Erythroblast (primary cell): Measurements from ENCODE around the gene MUC20.
"Not testable (repeated sequence)": the region's sequence is repeated elsewhere in the genome, so short reads cannot be mapped to it uniquely, and the experiment has no call there.

ENCODE experiments used
- DNase-seq, 2 experiments: peaks; one replicate each; lab custom pipeline; 2025; lab: John Stamatoyannopoulos, UW
- GATA1 ChIP-seq: IDR thresholded peaks from 2 replicates; pipeline ENCODE4 v1.6.1; 2011; ENCODE audit warnings: low read depth, mild to moderate bottlenecking, control low read depth, low read length, moderate library complexity
- POLR2A ChIP-seq: IDR thresholded peaks from 2 replicates; pipeline ENCODE4 v1.6.1; 2011; ENCODE audit warnings: mild to moderate bottlenecking, low read length

Gene MUC20

DNA sequence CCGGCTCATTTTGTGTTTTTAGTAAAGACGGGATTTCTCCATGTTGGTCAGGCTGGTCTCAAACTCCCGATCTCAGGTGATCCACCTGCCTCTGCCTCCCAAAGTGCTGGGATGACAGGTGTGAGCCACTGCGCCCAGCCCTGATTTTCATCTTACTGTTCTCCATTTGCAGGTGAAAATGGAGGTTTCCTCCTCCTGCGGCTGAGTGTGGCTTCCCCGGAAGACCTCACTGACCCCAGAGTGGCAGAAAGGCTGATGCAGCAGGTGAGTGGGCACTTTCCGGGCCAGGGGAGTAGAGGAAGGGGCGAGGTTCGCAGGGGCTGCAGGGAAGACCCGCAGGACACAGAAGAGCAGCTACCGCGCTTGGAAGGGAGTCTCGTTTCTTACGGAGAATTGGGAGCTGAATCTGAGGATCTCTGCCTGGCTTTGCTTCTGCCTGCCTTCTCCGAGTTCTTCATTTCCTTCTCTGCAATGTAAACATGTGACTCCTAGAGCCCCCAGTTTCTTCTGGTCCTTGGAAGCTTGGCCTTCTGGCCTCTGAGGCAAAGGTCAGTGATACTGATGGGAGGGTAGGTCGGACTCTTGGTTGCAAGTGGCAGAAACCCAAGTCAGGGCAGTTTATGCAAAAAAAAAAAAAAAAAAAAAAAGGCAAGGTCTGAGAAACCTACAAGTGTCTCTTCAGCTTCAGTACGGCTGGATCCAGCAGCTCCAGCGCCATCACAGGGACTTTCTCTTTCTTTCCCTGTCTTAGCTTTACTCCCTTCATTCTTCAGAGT is 8.9 kb downstream of the MUC20 start:
- DNase-seq = no peak
- TF ChIP-seq GATA1 = no peak
- no peak for TF ChIP-seq POLR2A

DNA sequence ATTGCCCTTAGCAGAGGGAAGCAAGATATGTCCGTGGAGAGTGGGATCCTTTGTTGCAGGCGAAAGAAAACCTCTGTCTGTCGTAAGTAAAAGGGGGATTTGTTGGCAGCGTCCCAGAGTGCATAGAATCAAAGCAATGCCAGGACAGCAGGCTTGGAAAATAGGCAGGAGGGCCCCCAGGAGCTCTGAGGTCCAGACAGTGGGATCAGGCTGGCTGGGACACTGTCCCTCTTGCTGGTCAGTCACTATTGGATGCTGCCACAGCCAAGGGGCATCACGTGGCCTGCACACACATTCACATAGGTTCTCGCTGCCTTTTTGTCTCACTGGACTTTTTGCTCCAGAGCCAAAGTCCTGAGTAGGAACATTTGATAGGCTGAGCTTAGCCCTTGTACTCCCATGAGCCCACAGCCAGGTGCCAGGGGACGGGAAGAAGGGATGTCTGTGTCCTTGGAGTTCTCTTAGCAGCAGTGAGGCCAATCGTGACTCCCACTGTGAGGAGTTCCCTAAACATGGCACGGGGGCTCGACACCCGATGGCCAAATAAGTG is 10.7 kb downstream of the MUC20 start:
- no peak for DNase-seq

DNA sequence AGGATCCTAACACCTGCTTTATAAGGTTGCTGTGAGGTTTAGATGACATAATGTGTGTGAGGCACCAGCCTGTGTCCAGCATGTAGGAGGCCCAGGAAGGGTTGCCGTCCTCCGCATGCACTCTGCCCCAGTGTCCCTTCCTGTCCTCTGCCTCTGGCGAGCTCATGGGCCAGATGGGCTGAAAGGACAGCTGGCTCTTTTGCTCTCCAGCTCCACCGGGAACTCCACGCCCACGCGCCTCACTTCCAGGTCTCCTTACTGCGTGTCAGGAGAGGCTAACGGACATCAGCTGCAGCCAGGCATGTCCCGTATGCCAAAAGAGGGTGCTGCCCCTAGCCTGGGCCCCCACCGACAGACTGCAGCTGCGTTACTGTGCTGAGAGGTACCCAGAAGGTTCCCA is 12.2 kb downstream of the MUC20 start:
- no peak for TF ChIP-seq POLR2A
- no peak for DNase-seq

More for the DNA sequence above, 10.7 kb downstream of the MUC20 start:
- no peak for TF ChIP-seq GATA1
- TF ChIP-seq POLR2A = no peak

DNA sequence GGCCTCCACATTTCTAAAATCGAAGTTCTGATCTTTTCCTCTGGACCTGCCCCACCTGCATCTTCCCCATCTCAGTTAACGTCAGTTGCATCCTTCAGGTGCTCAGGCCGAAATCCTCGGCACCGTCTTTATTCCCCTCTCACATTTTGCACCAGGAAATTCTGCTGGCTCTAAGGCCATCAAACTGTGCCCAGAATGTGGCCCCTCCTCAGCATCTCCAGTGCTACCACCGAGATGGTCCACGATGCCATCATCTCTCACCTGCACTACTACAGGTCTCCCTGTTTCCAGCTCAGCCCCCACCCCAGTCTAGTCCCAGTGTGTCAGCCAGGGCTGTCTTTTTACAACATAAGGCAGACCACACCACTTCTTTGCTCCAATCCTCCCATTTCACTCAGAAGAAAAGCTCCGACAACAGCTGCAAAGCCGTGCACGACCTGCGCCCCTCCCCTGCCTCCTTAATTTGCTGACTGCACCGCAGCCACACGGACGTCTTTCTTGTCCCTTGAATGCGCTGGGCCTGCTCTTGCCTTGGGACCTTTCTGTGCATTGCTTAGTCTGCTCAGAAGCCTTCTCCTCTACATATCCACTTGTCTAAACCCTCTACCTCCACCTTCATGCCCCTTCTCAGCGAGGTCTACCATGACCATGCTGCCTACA is 14.4 kb downstream of the MUC20 start:
- no peak for DNase-seq
- TF ChIP-seq GATA1 (no peak), POLR2A (no peak)

DNA sequence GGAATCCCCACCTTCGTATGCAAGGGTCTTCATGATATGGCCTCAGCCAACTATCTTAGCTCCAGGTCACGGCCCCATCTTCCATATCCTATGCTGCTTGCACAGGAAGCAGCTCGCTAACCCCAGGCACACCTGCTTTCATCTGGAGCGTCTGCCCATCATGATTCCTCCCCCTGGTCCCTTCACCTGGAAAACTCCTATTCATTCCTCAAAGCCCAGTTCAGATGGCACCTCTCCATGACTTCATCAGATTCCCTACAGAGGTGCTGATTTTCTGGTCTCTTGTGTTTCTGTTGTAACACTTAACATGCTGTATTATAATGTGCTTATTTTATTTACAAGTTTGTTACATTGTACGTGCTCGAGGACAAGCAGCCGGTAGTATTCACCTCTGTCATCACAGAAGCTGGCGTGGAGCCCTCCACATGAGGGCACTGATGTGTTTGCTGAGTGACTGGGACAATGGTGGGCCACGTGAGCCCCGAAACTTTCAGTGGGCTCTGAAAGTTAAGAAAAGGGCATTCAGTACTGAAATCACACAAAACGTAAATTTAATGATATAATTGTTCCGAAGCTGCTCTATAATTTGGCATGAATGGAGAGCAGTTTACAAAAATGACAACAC is 16.2 kb downstream of the MUC20 start:
- no peak for TF ChIP-seq GATA1
- no peak for TF ChIP-seq POLR2A
- DNase-seq = no peak

DNA sequence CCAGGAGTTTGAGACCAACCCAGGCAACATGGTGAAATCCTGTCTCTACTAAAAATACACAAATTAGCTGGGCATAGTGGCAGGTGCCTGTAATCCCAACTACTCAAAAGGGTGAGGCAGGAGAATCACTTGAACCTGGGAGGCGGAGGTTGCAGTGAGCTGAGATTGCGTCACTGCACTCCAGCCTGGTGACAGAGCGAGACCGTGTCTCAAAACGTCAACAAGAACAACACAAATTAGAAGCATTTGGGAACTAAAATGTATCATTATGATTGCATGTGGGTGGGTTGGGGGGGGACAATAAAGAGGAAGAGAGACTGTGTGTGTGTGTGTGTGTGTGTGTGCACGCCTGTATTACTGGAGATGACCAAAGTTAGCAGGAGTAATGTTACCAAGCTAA is 17.0 kb downstream of the MUC20 start:
- DNase-seq = not testable (repeated sequence)

DNA sequence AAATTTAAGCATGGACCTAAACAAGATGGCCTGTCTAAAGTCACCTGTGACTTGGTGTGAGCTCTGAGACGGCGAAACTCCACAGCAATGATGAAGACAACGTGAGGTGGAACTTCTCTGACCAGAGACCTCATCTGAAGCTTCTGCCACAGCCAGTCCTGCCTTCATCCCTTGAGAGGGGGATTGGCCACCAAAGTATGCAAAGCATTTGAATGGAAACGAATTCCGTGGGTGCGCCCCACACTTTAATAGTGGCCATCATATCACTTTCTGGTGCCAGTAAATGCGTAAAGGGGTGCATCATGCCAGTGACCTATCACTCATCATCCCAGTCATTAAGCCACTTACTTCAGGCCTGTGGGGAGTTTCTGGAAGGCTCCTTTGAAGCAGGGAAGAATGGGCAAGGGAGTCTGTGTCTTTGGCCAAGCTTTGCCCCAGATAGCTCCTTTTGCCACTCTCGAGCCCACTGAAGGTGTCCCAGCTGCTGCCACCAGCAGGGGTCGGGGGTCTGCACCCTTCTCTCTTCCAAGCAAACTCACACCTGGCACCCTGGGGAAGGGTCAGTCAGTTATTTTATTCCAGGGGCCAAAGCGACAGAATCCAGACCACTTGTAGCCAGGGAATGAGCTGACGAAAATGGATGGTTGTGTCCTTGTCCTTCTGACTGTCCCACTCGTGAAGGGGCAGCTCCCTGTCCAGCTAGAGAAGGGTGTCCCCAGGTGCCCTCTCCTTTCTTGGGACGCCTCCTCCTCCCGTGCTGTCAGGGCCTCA is 17.7 kb downstream of the MUC20 start:
- no peak for DNase-seq
- TF ChIP-seq GATA1 (no peak), POLR2A (no peak)

DNA sequence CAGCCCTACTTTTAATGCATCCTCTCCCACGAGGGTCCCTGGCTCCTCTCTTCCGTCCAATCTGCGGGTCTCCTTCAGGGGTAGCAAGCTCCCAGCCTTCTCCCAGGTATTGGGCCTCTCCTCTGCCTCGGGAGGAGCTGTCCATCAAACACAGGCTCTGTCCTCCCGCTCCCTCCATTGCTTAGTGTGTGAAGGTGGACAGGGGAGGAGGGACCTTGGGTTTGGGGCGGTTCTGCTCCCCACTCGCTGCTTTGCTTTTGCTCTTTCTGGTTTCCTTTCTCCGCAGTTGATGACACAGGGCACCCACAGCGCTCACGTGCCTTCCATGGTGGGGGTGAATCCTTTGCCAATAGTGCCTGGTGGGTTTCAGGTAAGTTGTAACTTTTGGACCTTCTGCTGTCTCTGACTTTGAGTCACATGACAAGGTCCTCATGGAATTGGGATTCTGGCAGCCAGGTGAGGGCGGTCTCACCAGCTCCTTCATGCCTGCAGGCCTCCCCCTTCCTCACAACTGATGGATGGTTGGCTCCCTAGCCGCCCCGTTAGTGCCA is 18.9 kb downstream of the MUC20 start:
- no peak for DNase-seq
- no peak for TF ChIP-seq GATA1
- no peak for TF ChIP-seq POLR2A

DNA sequence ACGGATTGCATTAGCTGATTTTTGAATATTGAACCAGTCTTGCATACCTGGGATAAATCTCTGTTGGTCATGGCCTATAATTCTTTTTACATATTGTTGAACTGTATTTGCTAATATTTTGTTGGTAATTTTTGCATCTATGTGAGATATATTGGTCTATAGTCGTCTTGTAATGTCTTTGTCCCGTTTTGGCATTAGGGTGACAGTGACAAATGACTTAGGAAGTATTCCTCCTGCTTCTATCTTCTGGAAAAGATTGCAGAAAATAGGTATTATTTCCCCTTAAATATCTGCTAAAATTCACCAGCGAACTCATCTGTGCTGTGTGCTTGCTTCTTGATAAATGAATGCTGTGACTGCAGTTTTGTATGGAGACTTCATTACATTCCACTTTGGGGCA is 23.7 kb downstream of the MUC20 start:
- TF ChIP-seq POLR2A (no peak), GATA1 (no peak)
- DNase-seq = no peak

DNA sequence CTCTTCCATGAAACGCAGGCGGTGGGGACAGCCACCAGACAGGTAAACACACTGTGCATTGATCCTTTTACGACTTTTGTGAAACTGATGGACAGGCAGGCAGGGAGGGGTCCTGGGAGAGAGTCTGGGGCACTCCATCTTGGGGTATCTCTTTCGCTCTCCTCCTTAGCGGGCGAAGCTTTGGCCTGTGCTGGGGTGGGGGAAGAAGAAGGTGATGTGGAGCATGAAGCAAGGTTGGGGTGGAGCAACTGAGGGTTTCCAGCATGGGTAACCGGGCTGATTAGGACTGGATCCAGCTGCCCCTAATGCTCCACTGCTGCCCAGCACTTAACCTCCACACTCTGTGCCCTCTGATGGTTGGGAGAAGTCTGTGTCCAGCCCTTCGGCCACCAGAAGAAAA is 25.6 kb downstream of the MUC20 start:
- no peak for TF ChIP-seq GATA1
- no peak for TF ChIP-seq POLR2A
- DNase-seq = no peak

DNA sequence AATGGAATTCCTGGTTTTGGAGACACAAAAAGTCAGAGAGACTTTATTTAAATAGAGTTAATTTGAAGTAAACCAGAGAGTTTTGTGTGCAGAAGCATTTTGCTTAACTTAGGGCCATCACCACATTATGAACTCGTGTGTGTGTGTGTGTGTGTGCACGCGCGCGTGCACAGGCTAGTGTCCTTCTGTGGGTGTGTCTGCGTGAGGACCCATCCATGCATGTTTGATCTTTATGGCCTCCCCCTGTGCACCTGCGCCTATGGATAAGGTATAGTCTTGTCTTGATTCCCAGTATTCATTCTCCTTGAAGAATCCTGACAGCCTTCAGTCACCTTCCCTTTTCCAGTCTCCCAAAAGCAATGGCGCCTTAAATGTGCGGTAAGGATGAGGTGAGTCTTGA is 26.0 kb downstream of the MUC20 start:
- no peak for DNase-seq
- TF ChIP-seq GATA1 = no peak
- TF ChIP-seq POLR2A = no peak

DNA sequence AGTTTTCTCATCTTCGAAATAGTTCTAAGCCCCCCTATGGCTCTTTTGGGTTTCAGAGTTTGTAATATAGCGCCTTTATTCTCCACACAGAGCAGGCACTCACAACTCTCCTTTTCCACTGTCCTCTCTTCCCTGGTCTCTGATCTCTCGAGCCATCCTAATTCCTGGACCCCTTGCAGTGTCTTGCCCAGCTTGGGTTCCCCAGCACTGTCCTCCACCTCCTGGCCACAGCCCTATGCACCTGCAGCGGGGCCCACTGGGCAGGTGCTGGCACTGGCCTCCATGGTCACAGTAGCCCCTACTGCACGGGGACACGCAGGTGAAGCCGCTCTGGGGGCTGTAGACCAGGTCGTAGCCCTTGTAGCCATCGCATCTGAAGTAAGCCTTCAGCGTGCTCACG is 27.9 kb downstream of the MUC20 start:
- TF ChIP-seq POLR2A (no peak), GATA1 (no peak)
- DNase-seq = no peak

DNA sequence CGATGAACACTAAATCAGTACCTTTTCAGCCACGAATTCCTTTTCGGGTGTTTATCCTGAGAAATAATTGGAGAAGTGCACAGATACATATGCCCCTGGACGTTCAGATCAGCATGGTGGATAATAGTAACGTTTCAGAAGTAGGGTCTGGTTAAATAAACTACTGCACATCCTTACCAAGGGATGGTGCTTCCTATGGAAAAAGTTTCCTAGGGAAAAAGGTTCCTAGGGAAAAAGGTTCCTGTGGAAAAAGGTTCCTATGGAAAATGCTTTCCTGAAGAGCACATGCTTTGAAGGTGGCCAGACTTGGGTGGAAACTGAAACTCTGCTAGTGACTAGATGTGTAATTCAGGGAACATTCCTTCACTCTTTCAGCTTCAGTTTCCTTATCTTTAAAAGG is 28.3 kb downstream of the MUC20 start:
- DNase-seq = not testable (repeated sequence)
